Neural cell (in vitro differentiated cells): ENCODE measurements around the gene PQBP1. TPM values are rescaled to one million over a fixed set of nuclear protein-coding genes. Genes with fewer than 3 reads are reported as not detected.

ENCODE experiments used
- H2AFZ ChIP-seq: fragments of 200-600, 300-800 bp; sonication (generic), shearing (Covaris generic); 2 replicates; pipeline ENCODE4 v1.6.0; 2014; ENCODE audit warnings: low read depth, mild to moderate bottlenecking, antibody characterized with exemption, low read length, moderate library complexity
- H3F3A ChIP-seq: fragments of 200-600 bp; shearing (Covaris generic); 2 replicates; pipeline ENCODE4 v1.6.1; 2016; ENCODE audit warnings: mild to moderate bottlenecking, moderate library complexity, mixed read lengths, antibody characterized with exemption, low read length; ENCODE audit not compliant: insufficient read depth, poor library complexity, severe bottlenecking
- H3K27ac ChIP-seq: fragments of 200-600, 300-800 bp; sonication (generic), shearing (Covaris generic); 2 replicates; pipeline ENCODE4 v1.5.1; 2014; ENCODE audit warnings: mild to moderate bottlenecking, low read length, moderate library complexity
- H3K27me3 ChIP-seq: fragments of 300-800, 200-600 bp; sonication (generic), shearing (Covaris generic); 2 replicates; pipeline ENCODE4 v1.6.0; 2014; ENCODE audit warnings: mild to moderate bottlenecking, low read depth, low read length, moderate library complexity; ENCODE audit not compliant: insufficient read depth
- H3K36me3 ChIP-seq: fragments of 300-800, 200-600 bp; sonication (generic), shearing (Covaris generic); 2 replicates; pipeline ENCODE4 v1.5.1; 2014; ENCODE audit warnings: mild to moderate bottlenecking, antibody characterized with exemption, low read length, moderate library complexity; ENCODE audit not compliant: insufficient read depth
- H3K4me2 ChIP-seq: fragments of 300-800, 200-600 bp; sonication (generic), shearing (Covaris generic); 2 replicates; pipeline ENCODE4 v1.6.0; 2014; ENCODE audit warnings: mild to moderate bottlenecking, low read length
- H3K4me3 ChIP-seq: fragments of 300-800, 200-600 bp; sonication (generic), shearing (Covaris generic); 2 replicates; pipeline ENCODE4 v1.5.1; 2014; ENCODE audit warnings: mild to moderate bottlenecking, low read length, moderate library complexity
- H3K79me2 ChIP-seq: fragments of 200-600 bp; shearing (Covaris generic); replicated peaks from 2 replicates; pipeline ENCODE4 v1.6.0; 2014; ENCODE audit warnings: mild to moderate bottlenecking, low read length, moderate library complexity; ENCODE audit not compliant: insufficient read depth
- H3K9ac ChIP-seq: fragments of 300-800, 200-600 bp; sonication (generic), shearing (Covaris generic); 2 replicates; pipeline ENCODE4 v1.6.1; 2016; ENCODE audit warnings: mild to moderate bottlenecking, low read length, mixed read lengths
- H3K9me2 ChIP-seq: fragments of 200-600 bp; shearing (Covaris generic); 2 replicates; pipeline ENCODE4 v1.6.1; 2016; ENCODE audit warnings: mild to moderate bottlenecking, low read length, mixed read lengths; ENCODE audit not compliant: insufficient read depth
- H3K9me3 ChIP-seq: fragments of 200-600, 300-800 bp; sonication (generic), shearing (Covaris generic); 2 replicates; pipeline ENCODE4 v1.6.1; 2016; ENCODE audit warnings: mild to moderate bottlenecking, mixed run types, low read length, moderate library complexity, mixed read lengths
- H4K20me1 ChIP-seq: fragments of 200-600 bp; shearing (Covaris generic); 2 replicates; pipeline ENCODE4 v1.6.1; 2016; ENCODE audit warnings: mild to moderate bottlenecking, mixed run types; ENCODE audit not compliant: insufficient read depth
- CTCF ChIP-seq: fragments of 450-650 bp; IDR thresholded peaks from 2 replicates; pipeline ENCODE4 v1.5.1; 2014; ENCODE audit warnings: antibody characterized with exemption, mild to moderate bottlenecking, moderate library complexity; ENCODE audit not compliant: poor library complexity, severe bottlenecking
- EP300 ChIP-seq: fragments of 450-650 bp; conservative IDR thresholded peaks from 2 replicates; pipeline ENCODE4 v1.6.1; 2014; ENCODE audit warnings: antibody characterized with exemption, mild to moderate bottlenecking, moderate library complexity; ENCODE audit not compliant: poor library complexity, severe bottlenecking
- EZH2 ChIP-seq: fragments of 200-600, 300-800 bp; shearing (Covaris generic), sonication (generic); IDR thresholded peaks from 2 replicates; pipeline ENCODE4 v1.6.1; 2014; ENCODE audit warnings: antibody characterized with exemption, low read length, borderline replicate concordance, mild to moderate bottlenecking; ENCODE audit not compliant: insufficient read depth, poor library complexity, severe bottlenecking
- MXI1 ChIP-seq: fragments of 450-650 bp; conservative IDR thresholded peaks from 2 replicates; pipeline ENCODE4 v1.6.1; 2014; ENCODE audit warnings: antibody characterized with exemption, mild to moderate bottlenecking; ENCODE audit not compliant: poor library complexity, severe bottlenecking
- POLR2AphosphoS5 ChIP-seq: IDR thresholded peaks from 2 replicates; pipeline ENCODE4 v1.6.1; 2012
- RAD21 ChIP-seq: fragments of 450-650 bp; conservative IDR thresholded peaks from 2 replicates; pipeline ENCODE4 v1.6.1; 2014; ENCODE audit warnings: antibody characterized with exemption, mild to moderate bottlenecking, moderate library complexity
- REST ChIP-seq: IDR thresholded peaks from 2 replicates; pipeline ENCODE4 v1.6.1; 2012; ENCODE audit warnings: borderline replicate concordance
- SMC3 ChIP-seq: fragments of 450-650 bp; conservative IDR thresholded peaks from 2 replicates; pipeline ENCODE4 v1.6.1; 2014; ENCODE audit warnings: antibody characterized with exemption, mild to moderate bottlenecking, moderate library complexity; ENCODE audit not compliant: poor library complexity
- TAF1 ChIP-seq: IDR thresholded peaks from 2 replicates; pipeline ENCODE4 v1.6.1; 2012; ENCODE audit warnings: low read depth
- polyA plus RNA-seq: library from polyadenylated mRNA; depleted of rRNA; stranded (reverse); fragments of >200 nt; gene quantifications from 2 replicates; pipeline ENCODE4 v1.2.3, GENCODE V29; 2014

The PQBP1 gene
- polyA plus RNA-seq, 1 donor from 2014 or later: 70.8 TPM

- no peak overlapping the region for H3K4me2 ChIP-seq
- no peaks in the 10 kb centered on the region for H4K20me1 ChIP-seq
- H2AFZ ChIP-seq: no peak overlapping the region
- H3K27me3 ChIP-seq: no peaks in the 10 kb centered on the region
- H3F3A ChIP-seq: no peaks in the 10 kb centered on the region
- no peak overlapping the region for H3K27ac ChIP-seq
- no peaks in the 10 kb centered on the region for H3K36me3 ChIP-seq
- H3K9me3 ChIP-seq: no peaks in the 10 kb centered on the region
- no peak for TF ChIP-seq RAD21
- no peak for TF ChIP-seq TAF1
- no peak for TF ChIP-seq CTCF
- no peak for TF ChIP-seq SMC3
- TF ChIP-seq EZH2: no peak
- TF ChIP-seq MXI1: no peak
- TF ChIP-seq REST: no peak
- TF ChIP-seq POLR2AphosphoS5: no peak
- no peak for TF ChIP-seq EP300
- peaks cover 10% of the 10 kb centered on the region for H3K79me2 ChIP-seq
- H3K9me2 ChIP-seq: no peaks in the 10 kb centered on the region
- no peak overlapping the region for H3K9ac ChIP-seq
- peak overlapping the region; percentile 82 for H3K4me3 ChIP-seq
Observed at GRCh38 chrX:48899078-48899410, 1.3 kb downstream of the PQBP1 start.

- Histone ChIP-seq H2AFZ (no peak overlapping the region), H3K36me3 (no peaks in the 10 kb centered on the region), H3K4me2 (no peak overlapping the region), H3F3A (no peaks in the 10 kb centered on the region), H3K4me3 (no peak overlapping the region), H3K27me3 (no peaks in the 10 kb centered on the region), H3K9ac (no peak overlapping the region), H4K20me1 (no peaks in the 10 kb centered on the region), H3K9me2 (no peaks in the 10 kb centered on the region), H3K79me2 (no peaks in the 10 kb centered on the region), H3K27ac (no peak overlapping the region), H3K9me3 (no peaks in the 10 kb centered on the region)
- TF ChIP-seq CTCF (no peak), EZH2 (no peak), RAD21 (no peak), MXI1 (no peak), POLR2AphosphoS5 (no peak), EP300 (no peak), TAF1 (no peak), SMC3 (no peak), REST (no peak)
Observed at GRCh38 chrX:48901069-48901468, 3.3 kb downstream of the PQBP1 start.
